SIG-M5 (cell line): Measurements from ENCODE around the gene ANKRD24.
"Not testable (repeated sequence)": the region's sequence is repeated elsewhere in the genome, so short reads cannot be mapped to it uniquely, and the experiment has no call there.

Source experiments
- DNase-seq: peaks from one replicate; lab custom pipeline; 2025; lab: John Stamatoyannopoulos, UW

Gene ANKRD24

GRCh38 chr19:4230237-4230636 lies 47.7 kb downstream of the ANKRD24 start:
- not testable (repeated sequence) for DNase-seq

GRCh38 chr19:4231521-4231920 lies 49.0 kb downstream of the ANKRD24 start:
- DNase-seq = not testable (repeated sequence)

GRCh38 chr19:4232139-4232538 lies 49.6 kb downstream of the ANKRD24 start:
- not testable (repeated sequence) for DNase-seq

- DNase-seq = no peak
Measured at GRCh38 chr19:4232614-4233281, 50.3 kb downstream of the ANKRD24 start.

- DNase-seq = no peak
Measured at GRCh38 chr19:4233282-4233853, 50.9 kb downstream of the ANKRD24 start.

GRCh38 chr19:4234142-4234861 lies 51.8 kb downstream of the ANKRD24 start:
- DNase-seq = no peak

- no peak for DNase-seq
Measured at GRCh38 chr19:4234862-4235201, 52.3 kb downstream of the ANKRD24 start.

GRCh38 chr19:4237510-4237909 lies 55.0 kb downstream of the ANKRD24 start:
- not testable (repeated sequence) for DNase-seq

- no peak for DNase-seq
Measured at GRCh38 chr19:4238831-4239230, 56.3 kb downstream of the ANKRD24 start.

GRCh38 chr19:4241824-4242430 lies 59.4 kb downstream of the ANKRD24 start:
- no peak for DNase-seq

- DNase-seq = not testable (repeated sequence)
Measured at GRCh38 chr19:4245938-4246337, 63.4 kb downstream of the ANKRD24 start.

- peak; percentile 92 for DNase-seq
Measured at GRCh38 chr19:4246767-4247593, 64.5 kb downstream of the ANKRD24 start, which contains the start of gene YJU2. YJU2 (plus strand) TSS chr19:4247080; CDS start chr19:4247147, 67 bp downstream.

GRCh38 chr19:4256563-4256962 lies 74.1 kb downstream of the ANKRD24 start:
- no peak for DNase-seq

GRCh38 chr19:4257025-4257424 lies 74.5 kb downstream of the ANKRD24 start:
- DNase-seq = no peak

GRCh38 chr19:4258181-4258580 lies 75.7 kb downstream of the ANKRD24 start:
- no peak for DNase-seq

GRCh38 chr19:4260613-4261191 lies 78.2 kb downstream of the ANKRD24 start:
- DNase-seq = no peak

GRCh38 chr19:4264812-4265211 lies 82.3 kb downstream of the ANKRD24 start:
- no peak for DNase-seq

GRCh38 chr19:4266253-4267000 lies 83.9 kb downstream of the ANKRD24 start:
- no peak for DNase-seq

GRCh38 chr19:4267101-4267900 lies 84.8 kb downstream of the ANKRD24 start:
- no peak for DNase-seq
